HG03139 (cell line): ENCODE data around the gene CRACDL.

Source experiments
- ATAC-seq: cut with Tn5 transposase; IDR thresholded peaks from one replicate; pipeline ENCODE4 v1.9.1; 2021; ENCODE audit not compliant: unreplicated experiment

CRACDL gene

DNA sequence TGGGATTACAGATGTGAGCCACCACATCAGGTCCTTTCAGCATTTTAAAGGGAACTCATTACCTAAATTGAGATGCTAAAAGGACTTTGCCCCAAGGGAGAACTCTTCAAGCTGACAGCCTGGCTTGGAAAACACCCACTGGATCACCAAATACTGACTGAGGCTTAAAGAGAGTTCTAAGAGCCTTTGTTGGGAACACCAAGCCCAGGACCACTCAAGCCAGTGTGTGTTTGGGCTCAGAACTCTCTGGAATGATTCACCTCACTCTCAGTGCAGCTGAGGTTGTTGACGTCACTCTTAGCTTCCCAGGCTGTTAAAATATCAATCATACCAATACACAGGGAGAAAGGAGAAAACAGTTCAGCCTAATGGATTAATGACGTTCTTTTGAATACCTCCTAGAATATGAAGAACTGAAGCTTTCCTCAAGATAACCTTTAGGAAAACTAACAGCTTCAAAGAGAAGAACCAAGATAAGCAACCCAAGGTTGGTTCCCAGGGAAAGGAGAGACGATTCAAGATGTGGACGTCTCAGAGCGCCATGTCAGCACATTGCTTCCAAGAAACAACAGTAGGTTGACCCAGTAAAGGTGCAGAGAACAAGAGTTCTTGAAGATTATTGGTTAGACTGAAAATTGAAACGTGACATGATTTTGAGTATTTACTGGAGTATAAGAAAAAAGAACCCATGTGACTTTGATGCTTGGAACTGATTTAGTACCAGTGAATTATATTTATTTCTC, 157.1 kb downstream of the CRACDL start:
- ATAC-seq = no peak

DNA sequence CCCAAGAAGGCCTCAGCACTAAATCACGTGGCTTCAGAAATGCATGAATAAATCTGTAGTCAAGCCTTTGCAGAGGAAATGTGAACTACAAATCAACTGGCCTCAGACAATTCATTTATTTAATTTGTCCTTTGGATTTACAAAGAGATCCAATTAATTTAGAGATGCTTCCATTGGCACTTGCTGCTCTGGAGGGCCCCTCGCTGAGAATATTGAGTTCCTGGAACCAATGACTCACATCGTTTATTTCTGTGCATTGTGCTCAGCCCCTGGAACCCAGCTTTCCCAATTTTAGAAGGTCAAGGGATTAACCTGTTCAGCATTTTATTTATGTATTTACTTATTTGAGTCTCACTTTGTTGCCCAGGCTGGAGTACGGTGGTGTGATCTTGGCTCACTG, 157.9 kb downstream of the CRACDL start:
- no peak for ATAC-seq

GRCh38 chr2:98777710-98778109, 158.3 kb downstream of the CRACDL start:
- ATAC-seq = no peak

GRCh38 chr2:98777076-98777475, 158.9 kb downstream of the CRACDL start:
- no peak for ATAC-seq

GRCh38 chr2:98776136-98776535, 159.9 kb downstream of the CRACDL start:
- no peak for ATAC-seq

GRCh38 chr2:98775146-98775986, 160.7 kb downstream of the CRACDL start:
- no peak for ATAC-seq

DNA sequence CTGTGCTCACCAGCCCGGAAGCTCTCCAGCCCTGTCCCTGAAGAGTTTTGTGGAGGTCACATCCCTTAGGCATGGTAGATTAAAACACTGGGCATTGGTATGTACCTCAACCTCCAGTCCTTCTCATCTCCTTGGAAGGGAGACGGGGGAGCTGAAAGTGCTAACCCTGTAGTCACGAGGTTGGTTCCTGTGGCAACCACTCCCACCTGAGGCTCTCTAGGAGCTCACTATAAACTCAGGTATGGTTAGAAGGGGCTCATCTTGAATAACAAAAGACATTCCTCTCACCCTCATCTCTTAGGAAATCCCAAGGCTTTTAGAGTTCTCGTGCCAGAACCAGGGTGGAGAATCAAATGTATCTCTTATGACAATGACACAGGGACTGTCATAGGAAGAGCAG, 162.1 kb downstream of the CRACDL start:
- ATAC-seq = no peak

- ATAC-seq = no peak
Measured at GRCh38 chr2:98773169-98773568, 162.9 kb downstream of the CRACDL start.

GRCh38 chr2:98772536-98772935, 163.5 kb downstream of the CRACDL start:
- ATAC-seq = no peak

DNA sequence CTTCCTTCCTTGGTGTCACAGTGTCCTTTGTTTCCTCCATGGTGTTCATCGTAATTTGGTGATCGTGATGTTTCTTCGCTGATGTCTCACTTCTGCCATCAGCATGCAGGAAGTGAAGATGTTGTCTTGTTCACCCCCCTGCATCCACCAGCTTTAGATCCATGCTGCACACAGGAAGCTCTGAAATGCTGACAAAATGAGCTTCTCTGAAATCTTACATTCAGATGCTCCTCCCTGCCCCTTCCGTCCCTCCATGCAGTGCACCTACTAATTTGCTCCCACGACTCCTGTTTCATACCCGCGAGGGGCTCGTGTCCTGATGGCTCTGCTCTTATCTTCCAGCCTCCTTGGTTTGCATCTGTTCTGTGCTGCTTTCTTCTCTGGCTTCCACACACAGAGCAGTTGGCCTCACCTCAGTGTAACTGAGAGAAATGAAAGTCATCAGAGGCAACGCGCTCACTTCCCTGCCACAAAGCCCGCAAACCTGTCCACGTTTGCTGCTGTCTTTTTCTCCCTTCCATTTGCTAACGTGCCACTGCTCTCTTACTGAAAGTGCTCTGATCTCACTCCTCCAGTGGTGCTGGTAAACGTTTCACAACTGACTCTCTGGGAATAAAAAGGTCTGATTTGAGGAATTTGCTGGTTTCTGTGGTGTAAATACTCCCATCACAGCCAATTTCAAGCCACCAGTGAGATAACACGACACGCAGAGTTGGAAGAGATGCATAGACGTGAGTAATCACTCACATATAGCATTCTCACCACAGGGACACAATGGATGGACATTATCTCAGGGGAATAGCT, 164.1 kb downstream of the CRACDL start:
- no peak for ATAC-seq

DNA sequence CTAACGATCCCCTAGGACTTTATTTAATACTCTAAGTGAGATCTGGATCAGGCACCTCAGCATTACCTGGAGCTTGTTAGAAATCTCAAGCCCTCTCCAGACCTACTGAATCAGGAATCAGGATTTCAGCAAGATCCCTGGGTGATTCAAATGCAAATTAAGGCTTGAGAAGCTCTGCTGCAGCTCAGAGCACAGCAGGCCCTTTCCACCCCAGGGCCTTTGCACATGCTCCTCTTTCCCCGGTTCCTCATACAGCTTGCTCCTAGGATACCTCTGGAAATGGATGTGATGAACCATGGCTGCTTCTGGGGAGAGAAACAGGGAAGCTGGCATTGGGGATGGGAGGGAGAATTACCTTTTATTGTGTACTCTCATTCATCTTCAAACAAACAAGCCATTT, 164.8 kb downstream of the CRACDL start:
- no peak for ATAC-seq

GRCh38 chr2:98769784-98770183, 166.2 kb downstream of the CRACDL start:
- ATAC-seq = no peak

GRCh38 chr2:98769114-98769476, 166.9 kb downstream of the CRACDL start:
- no peak for ATAC-seq

- ATAC-seq = no peak
Measured at GRCh38 chr2:98768384-98769113, 167.5 kb downstream of the CRACDL start.

DNA sequence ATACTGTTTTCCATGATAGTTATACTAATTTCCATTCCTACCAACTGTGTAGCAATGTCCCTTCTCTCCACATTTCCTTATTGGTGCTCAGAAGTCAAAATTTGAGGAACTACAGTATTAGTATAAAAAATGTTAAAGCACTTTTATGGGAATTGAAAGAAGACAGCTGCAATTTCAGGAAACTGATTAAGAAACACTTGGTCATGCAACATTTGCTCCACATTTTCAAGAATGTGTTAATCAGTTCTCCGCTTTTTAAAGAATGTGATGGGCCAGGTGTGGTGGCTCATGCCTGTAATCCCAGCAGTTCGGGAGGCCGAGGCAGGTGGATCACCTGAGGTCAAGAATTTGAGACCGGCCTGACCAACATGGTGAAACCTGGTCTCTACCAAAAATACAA, 171.5 kb downstream of the CRACDL start:
- ATAC-seq = no peak

DNA sequence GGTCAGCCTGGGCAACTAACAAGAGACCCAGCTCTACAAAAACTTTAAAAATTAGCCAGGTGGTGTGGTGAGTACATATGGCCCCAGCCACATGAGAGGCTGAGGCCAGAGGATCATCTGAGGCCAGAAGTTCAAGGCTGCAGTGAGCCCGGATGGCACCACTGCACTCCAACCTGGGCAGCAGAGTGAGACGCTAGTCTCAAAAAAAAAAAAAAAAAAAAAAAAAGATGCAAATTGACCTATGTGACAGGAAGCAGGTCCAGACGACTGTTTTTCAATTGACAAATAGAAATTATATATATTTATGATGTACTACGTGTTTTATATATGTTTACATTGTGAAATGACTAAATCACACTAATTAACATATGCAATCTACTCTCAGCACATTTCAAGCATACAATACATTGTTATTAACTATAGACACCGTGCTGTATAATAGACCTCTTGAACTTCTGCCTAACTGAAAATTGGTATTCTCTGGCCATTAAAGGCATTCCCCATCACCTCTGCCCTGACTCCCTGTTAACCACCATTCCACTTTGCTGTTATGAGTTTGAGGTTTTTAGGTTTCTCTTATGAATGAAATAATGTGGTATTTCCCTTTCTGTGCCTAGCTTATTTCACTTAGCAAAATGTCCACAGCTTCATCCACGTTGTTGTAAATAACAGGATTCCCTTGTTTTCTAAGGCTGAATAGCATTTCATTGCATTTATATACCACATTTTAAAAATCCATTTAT, 172.6 kb downstream of the CRACDL start:
- no peak for ATAC-seq

DNA sequence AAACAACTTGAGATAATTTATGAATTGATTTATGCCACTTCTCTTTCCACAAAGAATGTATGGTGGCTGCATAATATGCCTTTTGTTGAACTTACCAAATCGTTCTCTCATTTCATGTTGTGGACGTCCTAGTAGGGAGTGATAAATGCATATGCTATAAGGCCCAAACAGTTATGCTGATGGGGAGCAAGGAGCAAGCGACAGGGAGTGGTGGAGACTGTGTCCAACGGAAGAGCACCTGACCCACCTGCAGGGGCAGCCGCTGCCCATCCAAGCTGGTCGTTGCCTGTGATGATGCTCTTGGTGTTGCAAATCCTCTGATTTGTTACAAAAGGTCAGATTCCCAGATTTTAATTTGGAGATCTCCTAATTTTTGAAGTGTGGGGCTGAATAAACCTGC, 174.1 kb downstream of the CRACDL start:
- ATAC-seq = no peak

DNA sequence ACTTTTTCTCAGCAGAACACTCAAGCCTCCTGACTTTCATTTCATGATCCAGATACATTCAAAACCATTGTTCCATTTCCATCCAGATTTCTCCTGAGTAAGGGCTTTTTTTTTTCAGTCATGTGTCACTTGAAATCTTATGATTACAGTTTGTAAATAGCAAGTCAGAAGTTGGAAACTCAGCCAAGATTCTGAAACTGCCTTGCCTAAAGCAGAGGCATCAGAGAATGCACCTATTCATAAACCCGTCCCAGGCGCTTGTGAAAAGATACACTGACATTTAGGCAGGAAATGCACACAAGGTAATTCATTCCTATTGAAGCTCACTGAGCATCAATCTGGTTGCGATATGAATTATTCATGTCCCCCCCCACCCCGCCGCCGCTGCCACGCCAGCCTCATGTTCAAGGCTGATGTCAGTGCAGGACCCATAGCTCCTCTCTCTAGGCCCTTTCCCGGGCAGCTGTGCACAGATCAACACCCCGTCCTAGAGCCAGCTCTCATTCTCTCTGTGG, 174.7 kb downstream of the CRACDL start:
- ATAC-seq = no peak

- no peak for ATAC-seq
Measured at GRCh38 chr2:98759827-98760625, 176.0 kb downstream of the CRACDL start.
